SH-SY5Y (cell line): ENCODE results near the gene SLFN12.

Experiments
- GATA2 ChIP-seq: IDR thresholded peaks from 2 replicates; pipeline ENCODE4 v1.6.1; 2011; ENCODE audit warnings: mild to moderate bottlenecking, low read depth, low read length
- GATA3 ChIP-seq: IDR thresholded peaks from 2 replicates; pipeline ENCODE4 v1.6.1; 2011; ENCODE audit warnings: low read depth, mild to moderate bottlenecking, low read length, moderate library complexity

SLFN12 gene

DNA sequence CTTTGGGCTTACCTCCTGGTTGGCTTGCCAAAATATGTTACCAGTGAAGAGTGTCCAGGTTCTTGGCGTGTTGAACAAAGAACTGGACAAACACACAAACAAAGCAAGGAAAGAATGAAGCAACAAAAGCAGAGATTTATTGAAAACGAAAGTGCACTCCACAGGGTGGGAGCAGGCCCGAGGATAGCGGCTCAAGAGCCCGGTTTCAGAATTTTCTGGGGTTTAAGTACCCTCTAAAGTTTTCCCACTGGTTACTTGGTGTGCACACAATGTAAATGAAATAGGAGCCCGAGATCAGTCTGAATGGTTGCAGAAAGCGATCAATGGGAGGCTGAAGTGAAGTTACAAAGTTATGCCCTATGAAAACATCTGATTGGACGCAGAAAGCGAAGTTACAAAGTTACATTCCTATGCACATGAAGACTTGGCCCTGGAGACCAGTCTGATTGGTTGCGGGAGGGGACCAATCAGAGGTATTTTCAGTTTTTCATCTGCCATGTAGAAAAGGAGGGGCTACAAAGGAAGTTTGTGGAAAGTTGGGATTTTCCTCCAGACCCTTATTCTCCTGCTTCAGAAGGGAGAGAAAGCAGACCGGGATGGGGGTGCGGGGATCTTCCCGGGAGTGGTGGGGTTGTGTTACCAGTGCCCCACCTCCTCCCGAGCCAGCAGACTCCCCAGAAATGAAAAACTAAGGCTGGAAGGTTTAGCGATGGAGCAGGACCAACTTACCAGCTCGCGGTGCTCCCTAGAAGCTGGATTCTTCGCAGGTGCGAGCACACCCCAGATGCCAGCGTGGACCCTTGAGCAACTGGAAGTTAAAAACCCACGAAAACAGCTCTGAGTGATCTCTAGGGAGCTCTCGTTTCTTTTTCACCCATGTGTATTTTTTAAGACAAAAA, at the start of gene SLFN12:
Gene SLFN12, minus strand, starts transcription at position 325 of the 899 bp plus-strand sequence. CDS start 9,472 bp downstream, outside the sequence.
- TF ChIP-seq GATA2, result no peak

DNA sequence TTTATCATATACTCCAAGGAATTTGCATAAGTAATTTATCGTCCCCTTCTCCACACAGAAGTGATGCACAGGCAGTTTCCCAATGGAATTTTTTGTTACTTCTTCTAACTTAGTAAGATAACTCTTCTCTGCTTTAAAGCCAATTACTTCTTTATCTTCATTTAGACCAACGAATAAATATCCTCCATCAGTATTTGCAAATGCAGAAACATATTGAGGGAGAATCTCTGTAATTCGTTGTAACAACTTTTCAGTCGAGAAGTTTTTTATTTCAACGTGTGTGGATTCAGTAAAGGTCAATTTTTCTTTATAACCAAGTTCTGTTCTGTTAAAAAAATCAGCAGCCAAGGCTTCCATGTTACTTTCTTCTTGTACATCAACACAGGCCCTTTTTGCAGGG, 47.0 kb upstream of the SLFN12 start:
- TF ChIP-seq GATA3, result no peak
- no peak for TF ChIP-seq GATA2

DNA sequence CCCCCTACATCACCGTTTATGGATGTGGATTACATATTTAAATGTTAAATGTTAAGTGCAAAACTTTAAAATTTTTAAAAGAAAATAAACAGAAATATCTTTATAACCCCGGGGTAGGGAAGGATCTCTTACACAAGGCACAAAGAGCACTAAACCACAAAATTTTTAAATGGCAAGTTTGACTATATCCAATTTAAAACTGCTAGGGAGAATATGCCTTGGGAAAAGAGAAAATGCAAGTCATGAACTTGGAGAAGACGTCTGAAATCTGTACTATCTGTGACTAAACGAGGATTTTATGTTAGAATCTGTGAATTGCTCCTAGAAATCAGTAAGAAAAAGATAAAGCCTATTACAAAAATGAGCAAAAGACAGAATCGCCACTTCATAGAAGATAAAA, 44.9 kb upstream of the SLFN12 start:
- TF ChIP-seq GATA3, result no peak
- TF ChIP-seq GATA2, result no peak

DNA sequence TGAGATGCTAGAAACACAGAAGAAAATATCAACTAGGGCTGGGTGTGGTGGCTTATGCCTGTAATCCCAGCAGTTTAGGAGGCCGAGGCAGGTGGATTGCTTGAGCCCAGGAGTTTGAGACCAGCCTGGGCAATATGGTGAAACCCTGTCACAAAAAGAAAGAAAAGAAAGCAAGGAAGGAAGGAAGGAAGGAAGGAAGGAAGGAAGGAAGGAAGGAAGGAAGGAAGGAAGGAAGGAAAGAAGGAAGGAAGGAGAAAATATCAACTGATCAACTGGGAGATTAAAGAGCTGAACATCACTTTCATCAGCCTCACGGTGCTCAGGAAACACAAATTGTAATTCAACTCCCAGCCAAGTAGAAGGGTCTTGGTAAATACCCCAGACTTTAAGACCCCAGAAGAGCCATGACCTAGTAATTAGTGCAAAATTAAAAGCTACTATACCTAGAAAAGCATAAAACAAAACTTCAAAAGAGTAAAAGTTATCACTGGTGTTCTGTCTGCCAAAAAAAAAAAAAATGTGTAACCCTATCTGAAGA, 44.1 kb upstream of the SLFN12 start:
- TF ChIP-seq GATA3, result no peak
- TF ChIP-seq GATA2, result no peak

DNA sequence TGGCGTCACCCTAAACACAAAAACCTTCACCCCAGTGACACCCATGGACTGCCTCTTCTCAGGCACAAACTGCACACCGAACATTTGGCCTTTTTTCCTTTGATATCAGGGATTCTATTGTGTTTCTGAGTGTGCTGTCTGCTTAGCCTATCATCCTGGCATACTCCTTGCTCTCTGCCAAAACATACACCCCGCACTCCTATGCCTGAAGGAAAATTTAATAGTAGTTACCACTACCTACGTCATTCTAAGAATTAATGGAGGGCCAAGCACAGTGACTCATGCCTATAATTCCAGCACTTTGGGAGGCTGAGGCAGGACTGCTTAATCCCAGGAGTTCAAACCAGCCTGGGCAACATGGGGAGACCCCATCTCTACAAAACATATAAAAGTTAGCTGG, 36.2 kb upstream of the SLFN12 start:
- no peak for TF ChIP-seq GATA2
- TF ChIP-seq GATA3, result no peak

- no peak for TF ChIP-seq GATA2
- no peak for TF ChIP-seq GATA3
Observed at GRCh38 chr17:35467824-35468223, 35.5 kb upstream of the SLFN12 start.

DNA sequence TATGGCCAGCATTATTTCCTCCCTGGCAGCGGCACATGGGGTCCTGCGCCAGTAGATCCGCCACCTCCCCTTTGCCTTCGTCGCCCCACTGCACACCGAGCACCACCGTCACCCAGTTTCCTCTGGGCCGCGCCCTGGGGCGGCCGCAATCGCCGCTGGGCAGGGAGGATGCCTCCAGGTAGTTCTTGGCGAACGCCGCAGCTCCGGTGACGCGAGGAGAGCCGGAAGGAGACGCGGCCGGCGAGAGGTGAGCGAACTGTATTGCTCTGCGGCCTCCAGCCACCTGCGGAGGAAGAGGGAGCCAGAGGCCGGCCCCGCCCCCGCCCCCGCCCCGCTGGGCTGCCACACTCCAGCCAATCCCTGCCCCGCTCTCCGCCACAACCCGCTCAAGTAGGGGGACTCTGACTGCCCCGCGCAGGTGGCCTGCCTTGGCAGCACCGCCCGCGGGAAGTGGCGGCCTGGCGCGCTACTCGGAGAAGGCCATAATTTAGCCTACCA, 28.1 kb upstream of the SLFN12 start:
- TF ChIP-seq GATA2 (no peak), GATA3 (no peak)

GRCh38 chr17:35453171-35453570, 20.9 kb upstream of the SLFN12 start:
- TF ChIP-seq GATA3 (no peak), GATA2 (no peak)

- TF ChIP-seq GATA3 (no peak), GATA2 (no peak)
Observed at GRCh38 chr17:35449371-35449931, 17.2 kb upstream of the SLFN12 start.

DNA sequence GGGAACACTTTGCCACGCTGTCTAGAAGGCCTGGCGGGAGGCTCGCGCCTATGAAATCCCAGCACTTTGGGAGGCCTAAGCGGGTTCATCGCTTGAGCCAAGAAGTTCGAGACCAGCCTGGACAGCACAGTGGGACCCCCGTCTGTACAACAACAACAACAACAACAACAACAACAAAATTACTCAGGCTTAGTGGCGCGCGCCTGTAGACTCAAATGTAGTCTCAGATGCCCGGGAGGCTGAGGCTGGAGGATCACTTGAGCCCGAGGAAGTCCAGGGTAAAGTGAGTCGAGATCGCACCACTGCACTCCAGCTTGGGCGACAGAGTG, 16.6 kb upstream of the SLFN12 start:
- TF ChIP-seq GATA2, result no peak
- TF ChIP-seq GATA3, result no peak

- no peak for TF ChIP-seq GATA2
Observed at GRCh38 chr17:35448214-35448898, 16.1 kb upstream of the SLFN12 start, which contains the start of gene SLFN13. SLFN13 (minus strand) TSS chr17:35448766; CDS start chr17:35445680, 3,086 bp downstream.

DNA sequence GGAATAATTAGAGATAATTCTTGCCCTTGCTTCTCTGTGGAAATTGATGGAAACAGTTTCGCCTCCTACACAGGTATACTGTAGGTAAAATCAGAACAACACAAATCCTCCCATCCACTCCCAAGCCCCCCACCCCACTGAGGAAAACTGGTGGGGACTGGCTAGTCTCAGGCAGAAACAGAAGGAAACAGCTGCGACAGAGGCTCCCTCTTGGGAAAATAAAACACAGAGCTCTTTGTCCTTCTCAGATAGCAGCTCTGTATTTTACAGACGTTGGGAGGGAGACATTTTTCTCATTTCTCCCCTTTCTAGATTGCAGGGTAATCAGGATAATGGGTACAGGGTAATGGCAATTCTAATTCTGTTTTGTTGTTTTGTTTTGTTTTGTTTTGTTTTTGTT, 15.2 kb upstream of the SLFN12 start:
- TF ChIP-seq GATA3 (no peak), GATA2 (no peak)

DNA sequence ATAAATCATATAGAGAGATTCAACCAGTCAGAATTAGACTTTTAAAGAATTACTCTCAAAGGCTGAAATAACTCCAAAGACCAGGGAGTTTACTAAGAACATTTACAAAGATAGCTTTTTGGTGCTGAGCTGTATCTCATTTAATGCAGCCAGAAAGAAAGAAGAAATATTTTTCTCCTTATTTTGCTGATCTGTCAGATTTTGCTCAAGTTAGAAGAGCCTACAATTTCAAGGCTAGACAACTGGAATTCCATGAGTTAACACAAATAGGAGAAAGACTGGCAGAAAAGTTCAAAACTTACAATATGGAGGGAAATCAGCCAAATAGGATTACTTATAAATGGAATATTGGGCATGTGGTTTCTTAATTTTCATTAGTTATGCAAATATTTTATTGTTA, 6.1 kb upstream of the SLFN12 start:
- TF ChIP-seq GATA3, result no peak
- TF ChIP-seq GATA2, result no peak
